Central memory CD4-positive, alpha-beta T cell (primary cell): ENCODE measurements around the gene CSRNP3.
"Not testable (repeated sequence)": the region's sequence is repeated elsewhere in the genome, so short reads cannot be mapped to it uniquely, and the experiment has no call there.

Experiments used
- DNase-seq: peaks from one replicate; pipeline ENCODE4 v3.0.0; 2022

CSRNP3 gene

DNA sequence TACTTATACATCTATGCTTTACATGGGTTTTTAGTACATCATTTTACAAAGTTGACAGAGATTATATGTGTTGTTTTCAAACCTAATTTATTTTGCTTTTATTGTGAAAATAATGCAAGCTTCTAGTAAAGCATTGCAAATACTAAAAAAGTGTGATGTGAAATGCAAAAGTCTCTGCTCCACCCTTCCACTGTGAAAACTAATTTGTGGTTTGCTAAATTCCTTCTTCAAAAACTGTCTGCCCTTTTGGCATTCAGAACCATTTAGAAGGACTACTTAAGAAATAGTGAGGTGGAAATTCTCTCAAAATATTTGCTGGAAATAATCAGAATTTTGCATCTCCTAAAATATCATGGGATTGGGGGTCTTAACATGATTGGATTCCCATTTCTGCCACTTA, 78.4 kb downstream of the CSRNP3 start:
- no peak for DNase-seq

DNA sequence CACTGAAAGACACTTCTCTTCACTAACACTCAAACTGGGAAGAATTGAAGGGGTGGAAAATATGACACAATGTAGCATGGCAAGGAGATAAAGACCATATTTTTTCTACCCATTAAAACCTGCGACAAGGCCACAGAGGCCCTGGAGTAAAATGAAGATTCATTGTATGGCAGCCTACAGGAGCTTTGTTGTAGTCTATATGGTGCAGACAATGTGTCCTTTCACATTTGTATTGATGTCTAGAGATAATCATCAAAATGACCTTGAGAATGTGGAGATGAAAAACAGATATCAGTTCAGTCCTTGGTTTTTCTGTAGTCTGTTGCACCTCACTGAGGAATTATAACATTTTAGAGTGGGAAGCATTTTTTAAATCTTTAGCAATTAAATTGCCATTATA, 80.1 kb downstream of the CSRNP3 start:
- DNase-seq = no peak

DNA sequence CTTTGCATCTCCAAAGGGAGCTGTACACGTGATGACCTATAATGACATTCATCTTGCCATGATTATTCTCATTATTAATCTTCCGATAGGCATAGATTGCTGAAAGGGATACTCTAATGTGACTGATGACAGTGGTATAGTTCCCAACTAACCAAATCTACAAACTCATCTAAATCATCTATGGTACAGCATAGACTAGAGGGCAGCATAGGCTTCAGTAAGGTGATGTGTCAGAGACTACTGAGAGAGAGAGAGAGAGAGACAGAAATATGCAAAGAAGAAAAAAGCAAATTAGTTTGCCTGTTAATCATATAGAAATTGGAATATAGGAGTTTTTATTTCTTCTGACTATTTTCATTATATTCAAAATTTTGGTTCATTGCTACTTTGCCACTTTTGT, 89.3 kb downstream of the CSRNP3 start:
- DNase-seq = no peak

DNA sequence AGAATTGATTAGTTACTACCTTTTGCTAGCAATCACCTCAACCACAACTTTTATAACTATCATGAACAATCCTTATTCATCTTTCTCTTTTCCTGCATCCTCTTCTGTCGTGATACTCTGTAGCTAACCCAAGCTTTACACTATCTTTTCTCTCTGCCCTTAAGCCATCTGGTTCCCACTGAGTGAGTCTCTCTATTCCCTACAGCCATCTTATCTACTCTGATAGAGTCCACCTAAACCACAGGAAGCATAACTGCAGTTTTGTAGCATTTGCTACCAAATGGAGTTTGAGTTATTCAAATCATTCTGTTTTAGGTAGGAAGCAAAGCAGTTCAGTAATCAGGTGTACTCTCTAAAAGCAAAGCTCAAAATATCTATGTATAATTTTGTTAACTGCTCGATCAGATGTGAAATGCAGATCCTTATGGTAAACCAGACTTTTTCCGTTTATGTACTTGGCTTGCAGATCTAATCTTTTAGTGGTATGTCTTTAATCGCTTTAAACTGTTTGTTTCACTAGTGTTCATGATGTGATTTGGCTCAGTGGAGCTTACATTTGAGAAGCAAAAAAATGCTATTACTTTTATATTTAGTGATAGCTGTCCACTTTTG, 91.0 kb downstream of the CSRNP3 start:
- DNase-seq = no peak

DNA sequence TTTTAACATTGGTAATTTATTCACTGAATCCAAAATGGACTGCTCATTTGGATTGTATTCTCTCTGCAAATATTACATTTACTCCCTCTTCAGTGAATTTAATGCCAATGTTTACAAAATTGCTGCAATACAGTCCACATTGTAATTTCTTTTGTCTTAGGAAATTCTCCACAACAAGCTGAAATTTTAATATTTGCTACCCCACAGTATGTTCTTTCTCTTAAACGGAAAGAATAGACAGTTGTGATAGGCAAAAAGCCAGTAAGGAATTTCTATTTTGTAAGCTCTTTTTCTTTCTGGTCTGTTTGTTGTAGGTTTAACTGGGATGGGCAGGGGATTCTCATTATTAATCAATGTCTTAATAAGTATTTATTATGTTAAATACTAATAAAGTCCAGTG, 92.0 kb downstream of the CSRNP3 start:
- DNase-seq = no peak

DNA sequence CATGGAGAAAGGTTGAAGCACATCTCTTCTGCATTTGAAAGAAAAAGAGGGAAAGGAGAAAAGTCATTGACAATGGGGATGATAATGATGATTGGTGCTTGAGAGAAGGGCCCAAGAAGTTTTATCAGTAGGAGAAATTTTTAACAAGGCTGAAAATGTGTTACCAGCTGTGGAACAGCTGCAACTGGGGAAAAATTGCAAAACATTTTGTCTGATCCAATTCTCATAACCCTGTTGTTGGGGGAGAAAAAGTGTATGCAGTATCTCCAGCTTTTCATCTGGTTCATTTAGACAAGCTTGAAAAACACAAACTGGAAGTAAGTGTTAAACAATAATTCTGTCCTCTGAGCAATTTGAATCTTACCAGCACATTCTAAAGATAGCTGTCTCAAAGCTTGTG, 92.7 kb downstream of the CSRNP3 start:
- no peak for DNase-seq

DNA sequence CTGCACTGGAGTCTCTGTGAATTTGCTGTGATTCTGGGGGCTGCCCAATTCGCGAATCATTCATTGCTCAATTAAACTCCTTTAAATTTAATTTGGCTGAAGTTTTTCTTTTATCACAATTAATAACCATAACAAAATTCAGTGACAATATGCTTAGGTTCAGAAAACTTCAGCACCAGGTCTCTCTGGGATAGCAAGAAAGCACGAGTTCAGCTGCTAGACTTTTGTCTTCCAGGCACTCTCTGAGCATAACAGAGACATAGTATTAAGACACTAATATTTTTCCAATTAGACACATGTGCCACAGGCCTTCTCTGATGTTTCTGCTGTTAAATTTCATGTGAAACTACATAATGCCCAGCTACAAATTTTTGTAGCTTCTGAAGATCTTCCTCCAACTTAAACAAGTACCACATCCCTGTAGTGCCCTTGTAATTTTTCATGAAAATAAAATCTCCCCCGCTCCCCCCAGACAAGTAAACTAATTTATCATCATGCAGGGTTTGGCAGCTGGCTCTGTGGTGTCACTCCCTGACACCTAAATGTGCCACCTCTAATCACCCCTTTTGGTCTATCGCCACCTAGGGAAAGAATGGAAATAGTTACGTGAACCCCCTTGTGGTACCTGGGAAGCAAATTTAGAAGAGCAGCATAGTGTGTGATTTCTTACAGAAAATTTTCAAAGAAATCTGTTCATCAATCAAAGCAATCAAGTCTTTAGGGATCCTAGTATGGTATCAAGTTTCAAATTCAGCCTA, 94.1 kb downstream of the CSRNP3 start:
- no peak for DNase-seq

DNA sequence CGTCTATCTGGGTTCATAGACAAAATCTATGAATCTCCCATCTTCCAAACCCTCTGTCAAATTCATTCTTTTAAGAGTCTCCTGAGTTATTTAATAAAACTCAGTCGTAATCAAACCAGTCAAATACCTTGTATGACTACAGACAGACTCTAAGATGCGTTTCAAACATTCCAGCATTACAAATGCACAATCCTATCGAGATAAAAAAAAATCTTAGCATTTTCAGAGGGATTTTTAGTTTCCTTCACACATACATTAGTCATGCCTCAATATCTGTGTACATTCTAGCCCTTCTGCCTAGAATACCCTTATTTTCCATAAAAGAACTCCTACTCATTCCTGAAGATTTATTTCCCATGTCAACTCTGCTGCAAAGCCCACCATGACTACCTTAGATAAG, 96.5 kb downstream of the CSRNP3 start:
- DNase-seq = no peak

DNA sequence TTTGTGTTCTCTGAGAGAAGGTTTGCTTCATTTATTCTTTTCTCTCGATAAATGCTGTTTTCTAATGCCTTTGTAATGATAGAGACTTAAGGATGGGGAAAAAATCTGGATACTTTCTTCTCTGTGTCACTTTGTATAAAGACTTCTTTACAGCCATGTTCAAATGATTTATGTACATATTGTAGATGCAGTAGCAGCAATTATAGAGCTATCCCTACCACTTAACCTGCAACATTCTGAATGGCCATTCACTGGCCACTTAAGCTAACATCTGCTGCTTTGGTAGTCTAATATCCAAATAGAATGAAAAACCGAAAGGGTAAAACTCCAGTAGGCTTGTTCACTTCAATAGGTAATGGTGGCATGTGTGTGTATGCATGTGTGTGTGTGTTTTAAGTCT, 97.8 kb downstream of the CSRNP3 start:
- DNase-seq = no peak

DNA sequence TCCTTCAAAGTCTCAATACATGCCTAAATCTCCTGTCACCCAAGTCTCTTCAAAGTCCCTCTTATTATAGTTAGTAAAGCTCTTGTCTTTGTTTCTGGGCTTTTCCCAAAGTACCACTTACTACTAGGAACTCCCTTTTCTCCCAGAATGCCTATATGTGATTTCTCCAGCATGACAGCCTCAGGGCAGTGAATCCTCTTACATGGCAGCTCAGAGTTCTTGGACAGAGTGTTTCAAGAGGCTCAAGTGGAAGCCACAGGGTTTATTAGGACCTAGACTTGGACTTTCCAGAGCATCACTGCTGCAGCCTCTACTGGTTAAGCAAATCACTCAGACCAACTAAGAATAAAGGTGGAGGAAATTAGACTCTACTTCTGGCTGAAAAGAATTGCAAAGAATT, 98.9 kb downstream of the CSRNP3 start:
- DNase-seq = no peak

DNA sequence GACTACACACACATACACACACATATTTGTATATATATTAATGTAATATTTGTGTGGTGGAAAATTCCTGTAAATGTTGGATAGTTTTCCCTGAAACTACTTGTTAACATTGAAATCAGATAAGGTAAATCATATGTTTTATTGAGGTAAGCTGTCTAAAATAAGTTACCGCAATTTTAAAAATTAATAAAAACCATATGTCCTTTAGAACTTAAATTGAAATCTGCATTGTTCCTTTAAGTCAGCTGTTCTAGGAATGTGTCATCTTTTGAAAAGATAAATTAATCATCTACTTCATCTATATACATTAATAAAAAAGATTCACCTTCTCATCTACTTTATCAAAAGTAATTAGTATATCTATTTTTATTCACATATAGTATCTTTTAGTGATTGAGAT, 102.0 kb downstream of the CSRNP3 start:
- DNase-seq = no peak

DNA sequence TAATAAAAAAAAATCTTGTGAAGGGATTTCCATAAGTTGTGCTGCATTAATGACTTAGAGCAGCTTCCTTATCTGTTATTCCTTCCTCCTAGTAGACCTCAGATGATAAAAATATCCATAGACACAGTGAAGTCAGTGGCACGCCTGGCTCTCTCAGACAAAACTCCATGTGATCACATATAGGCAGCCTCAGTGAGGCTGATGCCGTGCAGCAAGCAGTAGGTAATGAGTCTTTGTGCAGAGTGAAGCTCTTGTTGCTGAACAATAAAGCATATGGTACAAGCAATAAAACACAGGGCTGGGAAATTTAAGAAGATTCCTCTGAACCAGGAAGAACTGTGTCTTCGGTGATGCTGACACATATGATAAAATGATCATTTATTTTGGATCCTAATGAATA, 102.7 kb downstream of the CSRNP3 start:
- no peak for DNase-seq

DNA sequence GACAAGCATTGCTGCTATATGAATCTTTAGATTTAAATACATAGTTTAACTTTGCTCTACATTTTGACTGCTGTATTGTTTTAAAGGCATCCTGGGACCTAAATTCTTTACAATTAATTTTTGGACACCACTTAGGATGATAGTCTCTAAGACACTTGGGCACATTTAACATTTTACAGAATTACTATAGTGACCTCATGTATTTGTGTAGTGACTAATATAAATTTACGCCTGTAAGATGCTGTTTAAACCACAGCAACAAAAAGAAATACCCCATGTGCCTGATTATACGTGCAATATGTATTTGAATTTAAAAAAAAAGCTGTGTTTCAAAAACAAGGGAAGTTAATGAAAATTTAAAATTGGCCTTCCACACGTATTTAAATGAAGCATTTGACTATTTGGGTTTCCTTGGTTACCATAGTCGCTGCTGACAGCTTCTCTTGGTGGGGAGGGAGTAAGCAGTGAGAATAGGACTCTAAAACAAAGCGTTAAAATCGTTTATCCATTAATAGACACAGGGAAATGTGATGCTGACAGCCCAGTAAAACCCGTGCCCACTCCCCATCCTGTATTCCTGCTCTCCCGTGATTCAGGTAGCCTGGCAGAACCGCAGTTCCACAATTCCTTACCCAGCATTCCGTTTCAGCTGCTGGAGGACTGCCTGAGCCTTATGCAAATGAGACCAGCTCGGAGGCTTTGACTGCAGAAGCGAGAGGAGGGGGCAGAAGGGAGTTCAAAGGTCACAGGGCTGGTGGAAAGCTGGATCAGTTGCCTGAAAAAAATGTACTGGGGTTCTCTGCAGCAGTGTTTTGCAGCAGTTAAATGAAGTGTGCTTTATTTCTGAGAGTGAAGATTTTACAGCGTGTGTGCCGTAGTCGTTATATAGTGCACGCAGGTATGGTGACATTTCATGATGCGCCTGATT, 104.3 kb downstream of the CSRNP3 start:
- no peak for DNase-seq

DNA sequence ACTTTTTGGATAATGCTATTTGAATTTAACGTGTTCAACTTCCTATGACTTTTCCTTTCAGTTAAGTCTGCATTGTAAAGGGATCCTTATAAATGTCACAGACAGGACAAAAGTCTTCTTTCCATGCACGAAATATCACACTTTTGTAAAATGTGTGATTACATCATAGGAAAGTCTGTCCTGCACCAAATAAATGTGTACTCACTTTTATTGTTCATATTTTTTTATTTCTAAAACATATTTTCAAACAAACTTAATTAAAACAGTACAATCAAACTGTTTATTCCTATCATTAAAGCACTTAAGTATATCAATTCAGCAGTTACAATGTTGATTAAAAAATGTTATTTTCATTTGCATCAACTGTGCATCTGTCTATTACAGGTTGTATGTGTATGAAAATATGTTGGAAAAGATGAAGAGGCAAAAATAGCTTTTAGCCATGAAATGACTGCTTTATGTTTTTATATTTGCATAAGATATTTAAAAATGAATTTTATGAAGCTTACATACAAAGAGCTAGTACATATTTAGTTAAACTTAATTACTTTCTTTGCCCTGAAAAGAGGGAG, 105.6 kb downstream of the CSRNP3 start:
- DNase-seq = no peak

DNA sequence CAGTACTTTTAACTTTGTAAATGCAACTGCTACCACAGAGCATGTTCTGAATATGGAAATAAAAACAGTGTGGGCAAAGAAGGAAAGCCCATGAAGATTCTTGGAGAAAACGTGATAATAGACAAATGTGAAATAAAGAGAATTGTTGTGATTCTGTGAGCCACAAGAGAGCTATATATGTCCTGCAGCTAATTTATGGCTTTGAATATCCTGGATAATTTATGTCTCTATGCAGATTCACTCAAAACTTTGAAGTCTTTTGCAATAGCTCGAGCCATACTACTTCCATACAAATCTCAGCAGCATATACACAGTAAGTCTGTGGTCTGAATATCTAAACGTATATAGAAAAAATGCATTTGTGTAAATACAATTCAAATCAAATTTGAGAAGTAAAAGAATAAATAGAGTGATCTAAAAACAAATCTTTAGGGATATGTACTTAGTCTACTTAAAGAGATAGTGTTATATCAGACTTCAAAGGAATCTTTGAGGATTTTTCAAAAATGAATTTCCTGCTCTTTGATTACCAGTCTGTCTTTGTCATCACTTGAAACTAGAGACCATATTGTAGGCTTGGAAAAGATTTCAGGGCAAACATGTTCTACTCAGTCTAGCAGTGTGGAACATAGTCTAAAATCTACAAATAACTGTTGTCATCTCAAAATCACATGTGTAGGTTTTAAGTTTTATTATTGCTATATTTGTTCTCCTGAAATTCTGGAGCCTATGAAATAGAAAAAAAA, 107.1 kb downstream of the CSRNP3 start:
- no peak for DNase-seq

DNA sequence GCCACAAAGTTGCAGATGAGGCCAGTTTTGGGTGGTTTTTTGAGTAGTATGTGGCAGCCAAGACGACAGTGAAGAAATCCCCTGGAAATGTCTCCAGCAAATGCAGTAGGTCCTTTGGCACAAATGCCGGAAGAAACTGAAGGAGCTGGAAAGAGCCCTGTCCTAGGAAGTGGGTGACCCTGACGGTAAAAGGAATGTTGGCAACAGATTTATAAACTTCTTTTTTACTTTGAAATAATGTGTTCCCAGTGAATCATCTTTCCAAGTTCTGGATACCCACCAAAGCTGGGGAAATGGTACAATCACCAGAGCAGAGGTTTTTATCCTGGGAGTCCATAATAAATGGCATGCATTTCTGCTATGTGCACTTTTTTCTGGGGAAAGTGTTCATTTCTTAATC, 112.9 kb downstream of the CSRNP3 start:
- DNase-seq = no peak

DNA sequence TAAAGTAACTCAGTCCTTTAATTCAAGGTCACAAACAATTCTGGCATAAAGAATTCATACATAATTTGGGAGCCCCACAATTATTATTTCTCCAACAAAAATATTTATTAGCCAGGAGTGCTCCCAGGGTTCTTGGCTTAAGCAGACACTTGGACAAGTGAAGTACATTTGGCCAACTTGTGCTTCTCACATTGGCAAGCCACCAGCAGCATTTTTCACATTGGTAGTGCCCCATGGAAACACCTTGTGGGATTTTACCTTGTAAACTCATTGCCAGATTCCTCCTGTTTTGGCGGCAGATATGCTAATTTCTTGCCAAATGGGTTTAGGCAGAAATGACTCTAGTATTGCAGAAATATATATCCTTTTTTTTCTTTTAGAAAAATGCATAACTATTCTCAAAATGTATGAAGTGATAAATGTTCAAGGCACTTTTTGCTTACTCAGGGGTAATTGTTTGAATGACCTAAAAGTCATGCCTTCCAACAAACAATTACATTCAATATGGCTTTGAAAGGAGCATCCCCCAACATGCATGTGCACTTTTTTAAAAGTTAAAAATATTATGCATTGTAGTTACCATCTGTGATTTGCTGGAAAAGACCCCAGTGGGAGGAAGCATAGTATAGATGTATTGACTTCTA, 113.5 kb downstream of the CSRNP3 start:
- DNase-seq = no peak

DNA sequence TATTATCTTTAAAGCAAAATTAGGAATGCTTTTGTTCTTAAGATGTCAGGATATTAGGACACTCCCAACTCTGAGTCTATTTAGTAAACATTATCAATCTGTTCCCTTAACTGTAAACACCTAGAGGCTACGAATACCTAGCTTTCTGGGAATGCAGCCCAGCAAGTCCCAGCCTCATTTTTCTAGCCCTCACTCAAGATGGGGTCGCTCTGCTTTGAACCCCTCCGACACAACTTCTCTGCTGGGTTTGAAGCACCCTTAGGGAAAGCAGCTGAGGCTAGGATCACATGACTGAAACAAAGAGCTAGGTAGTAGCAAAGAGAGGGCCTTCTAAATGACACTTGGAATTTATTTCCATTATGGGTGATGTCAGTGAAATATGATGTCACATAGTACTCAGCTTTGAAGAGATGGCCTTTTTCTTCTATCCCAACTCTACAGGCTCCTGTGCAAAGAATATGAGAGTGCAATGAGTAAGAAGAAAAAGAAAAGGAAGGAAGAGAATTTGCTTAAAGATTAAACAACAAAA, 114.7 kb downstream of the CSRNP3 start:
- no peak for DNase-seq

DNA sequence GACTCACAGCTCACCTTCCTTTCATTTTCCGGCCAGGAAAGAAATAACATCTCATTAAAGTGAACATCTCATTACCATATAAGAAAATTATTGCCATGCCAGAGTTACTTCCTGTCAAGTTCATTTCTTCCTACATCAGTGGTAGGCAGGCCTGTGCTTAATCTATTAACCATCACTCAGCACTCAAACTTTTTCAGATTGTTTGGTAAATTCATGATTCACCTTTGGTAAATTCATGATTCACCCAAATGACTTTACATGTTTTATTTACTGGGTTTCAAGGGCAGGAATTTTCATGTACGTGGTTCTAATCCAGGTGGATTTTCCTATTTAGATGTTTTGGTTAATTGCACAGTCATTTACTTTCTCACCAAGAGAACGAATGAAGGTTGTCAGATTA, 116.5 kb downstream of the CSRNP3 start:
- DNase-seq = no peak

DNA sequence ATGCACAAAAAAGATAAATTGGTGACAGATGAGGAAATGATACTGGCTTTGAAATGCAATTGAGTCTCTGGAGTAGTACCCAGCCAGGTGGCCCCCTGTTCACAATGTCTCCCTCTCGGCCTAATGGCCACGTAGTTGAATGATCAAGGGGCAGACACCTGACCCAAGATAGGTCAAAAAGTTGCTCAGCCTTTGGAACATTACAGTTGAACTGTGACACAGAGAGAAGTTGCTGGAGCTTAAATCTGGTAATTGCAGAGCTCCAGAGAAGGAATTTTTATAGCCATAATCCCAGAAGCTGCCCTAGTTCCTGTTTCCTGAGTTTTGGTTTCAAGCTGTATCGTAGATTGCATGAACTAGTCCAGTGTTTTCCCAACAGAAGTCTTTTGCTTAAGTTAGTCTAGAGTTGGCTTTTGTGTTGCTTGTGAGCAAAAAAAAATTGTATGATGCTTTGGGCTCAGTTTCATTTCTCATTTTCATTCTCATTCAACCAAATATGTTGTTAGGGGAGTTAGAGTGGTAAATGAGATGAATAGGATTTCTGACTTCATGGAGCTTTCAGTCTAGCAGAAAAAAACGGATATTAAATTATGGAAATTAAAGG, 117.9 kb downstream of the CSRNP3 start:
- DNase-seq = no peak

DNA sequence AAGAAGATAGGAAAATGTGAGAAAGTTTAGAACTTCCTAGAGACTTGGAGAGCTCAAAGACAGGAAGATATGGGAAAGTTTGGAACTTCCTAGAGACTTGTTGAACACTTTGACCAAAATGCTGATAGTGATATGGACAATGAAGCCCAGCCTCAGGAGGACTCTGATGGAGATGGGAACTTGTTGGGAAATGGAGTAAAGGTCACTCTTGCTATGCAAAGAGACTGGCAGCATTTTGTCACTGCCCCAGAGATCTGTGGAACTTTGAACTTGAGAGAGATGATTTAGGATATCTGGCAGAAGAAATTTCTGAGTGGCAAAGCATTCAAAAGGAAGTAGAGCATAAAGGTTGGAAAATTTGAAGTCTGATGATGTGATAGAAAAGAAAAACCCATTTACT, 121.5 kb downstream of the CSRNP3 start:
- not testable (repeated sequence) for DNase-seq
